Panc1 (cell line): ENCODE data around the gene ZNF629. TPM values are rescaled to one million over a fixed set of nuclear protein-coding genes. Genes with fewer than 3 reads are reported as not detected.

Experiments
- ATAC-seq: fragments of 200-7000 bp; cut with Tn5 transposase; 2 replicates; pipeline ENCODE4 v1.9.1; 2020; ENCODE audit warnings: mild to moderate bottlenecking, moderate library complexity
- BruUV-seq: library from RNA; stranded (reverse); fragments of 400-500 nt; replicated peaks from 2 replicates; lab custom pipeline; 2021; lab: Mats Ljungman, UMichigan
- CTCF ChIA-PET: fragments of 300-600 bp; sonication (Branson Sonifier 250); formaldehyde crosslinking; loops from one replicate; lab custom pipeline; 2022; ENCODE audit warnings: antibody characterized with exemption; lab: Charles Lee
- POLR2A ChIA-PET: fragments of 300-600 bp; sonication (Branson Sonifier 250); formaldehyde crosslinking; loops from one replicate; lab custom pipeline; 2022; ENCODE audit warnings: antibody characterized with exemption; lab: Charles Lee
- DNase-seq: peaks from one replicate; pipeline ENCODE4 v3.0.0-alpha.2; 2010; ENCODE audit warnings: low read depth, low spot score
- H3K27ac ChIP-seq: 2 replicates; pipeline ENCODE4 v1.5.1; 2011; ENCODE audit warnings: mild to moderate bottlenecking, low read length, inconsistent platforms
- H3K27me3 ChIP-seq: fragments of 200-500 bp; sonication (Bioruptor generic); 2 replicates; pipeline ENCODE4 v1.6.0; 2014; ENCODE audit warnings: low read length, inconsistent platforms; ENCODE audit not compliant: control insufficient read depth, insufficient read depth
- H3K36me3 ChIP-seq: fragments of 200-500 bp; sonication (Bioruptor generic); 2 replicates; pipeline ENCODE4 v1.5.1; 2014; ENCODE audit warnings: inconsistent platforms, mild to moderate bottlenecking, low read length, moderate library complexity; ENCODE audit not compliant: control insufficient read depth, insufficient read depth
- H3K4me1 ChIP-seq: 2 replicates; pipeline ENCODE4 v1.5.1; 2011; ENCODE audit warnings: inconsistent platforms, mild to moderate bottlenecking, low read length, moderate library complexity; ENCODE audit not compliant: control insufficient read depth, insufficient read depth
- H3K4me3 ChIP-seq, 2 experiments: 2 replicates each; pipeline ENCODE4 v1.5.1; 2011 to 2012; ENCODE audit warnings: low read depth in 2 of 2, low read length in 2 of 2, mild to moderate bottlenecking in 2 of 2, inconsistent platforms in 1 of 2, moderate library complexity in 1 of 2
- H3K9me3 ChIP-seq: fragments of 200-500 bp; sonication (Bioruptor generic); 2 replicates; pipeline ENCODE4 v1.5.1; 2014; ENCODE audit warnings: low read depth, mild to moderate bottlenecking, inconsistent platforms, low read length, moderate library complexity; ENCODE audit not compliant: control insufficient read depth, insufficient read depth
- POLR2AphosphoS5 ChIP-seq: IDR thresholded peaks from 2 replicates; pipeline ENCODE4 v1.6.1; 2012; ENCODE audit warnings: mild to moderate bottlenecking, low read depth, low read length, moderate library complexity
- REST ChIP-seq, 2 experiments: IDR thresholded peaks; 2 replicates each; pipeline ENCODE4 v1.6.1; 2011 to 2012; ENCODE audit warnings: low read depth in 2 of 2, control low read depth in 1 of 2, low read length in 1 of 2, mild to moderate bottlenecking in 1 of 2, moderate library complexity in 1 of 2; ENCODE audit not compliant: insufficient read depth in 1 of 2
- SIN3A ChIP-seq: IDR thresholded peaks from 2 replicates; pipeline ENCODE4 v1.6.1; 2012; ENCODE audit warnings: low read depth, mild to moderate bottlenecking, low read length, moderate library complexity, borderline replicate concordance; ENCODE audit not compliant: insufficient read depth
- TCF7L2 ChIP-seq: IDR thresholded peaks from 2 replicates; pipeline ENCODE4 v1.6.1; 2011; ENCODE audit warnings: mild to moderate bottlenecking, low read depth, low read length, inconsistent platforms
- in situ Hi-C: cut with HindIII; loops from 2 replicates; pipeline ENCODE4 v1.10.0; 2016; ENCODE audit warnings: low sequenced_read_pairs, low pct_unique_long_range_greater_than_20kb
- intact Hi-C: fragments of 100-400 bp; cut with micrococcal nuclease; formaldehyde crosslinking; loops from one replicate; pipeline ENCODE4 v1.10.0; 2022; ENCODE audit not compliant: unreplicated experiment
- total RNA-seq: library from RNA; stranded (reverse); gene quantifications from one replicate; pipeline ENCODE4 v1.2.1, GENCODE V29; 2021; ENCODE audit not compliant: unreplicated experiment
- TF ChIP-seq, protein P1 (sequence below): fragments of 450-650 bp; IDR thresholded peaks from 2 replicates; pipeline ENCODE4 v1.5.1; 2017; ENCODE audit warnings: mild to moderate bottlenecking

The ZNF629 gene
- total RNA-seq, 1 experiment from 2014 or later, result 19.2 TPM

DNA sequence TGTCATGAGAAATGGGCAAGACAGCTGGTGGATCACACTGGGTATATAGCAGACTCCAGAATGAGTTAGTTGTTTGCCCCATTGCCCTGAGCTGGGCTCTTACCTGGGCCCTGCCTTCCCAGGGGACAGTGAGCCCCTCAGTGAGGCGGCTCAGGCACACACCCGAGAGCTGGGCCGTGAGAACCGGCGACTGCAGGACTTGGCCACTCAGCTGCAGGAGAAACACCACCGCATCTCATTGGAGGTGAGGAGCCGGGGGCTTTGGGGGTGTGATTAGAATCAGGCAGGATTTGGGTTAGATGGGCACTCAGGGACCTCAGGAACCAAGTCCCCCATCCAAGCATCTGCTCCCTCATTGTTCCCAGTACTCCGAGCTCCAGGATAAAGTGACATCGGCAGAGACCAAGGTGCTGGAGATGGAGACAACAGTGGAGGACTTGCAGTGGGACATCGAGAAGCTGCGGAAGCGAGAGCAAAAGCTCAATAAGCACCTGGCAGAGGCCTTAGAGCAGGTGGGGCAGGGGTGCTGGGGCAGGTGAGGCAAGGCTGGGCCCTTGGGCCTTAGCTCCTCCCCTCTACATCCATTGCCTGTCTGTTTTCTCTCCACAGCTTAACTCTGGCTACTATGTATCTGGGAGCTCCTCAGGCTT is 22.1 kb downstream of the ZNF629 start:
- Histone ChIP-seq H3K36me3 (peaks cover 30% of the 10 kb centered on the region), H3K9me3 (no peaks in the 10 kb centered on the region), H3K4me1 (peaks cover 20% of the 10 kb centered on the region), H3K27me3 (no peaks in the 10 kb centered on the region), H3K4me3 (no peak overlapping the region), H3K27ac (no peak overlapping the region)
- BruUV-seq, result no TSS peak
- ChIA-PET CTCF (interaction anchor here (0.6 kb wide), 1 partner anchor 71 kb away, joined by 6 read pairs; no protein-coding TSS in a partner anchor), POLR2A (interaction anchor here (0.6 kb wide), 1 partner anchor 884 kb away, joined by 3 read pairs; no protein-coding TSS in a partner anchor)
- intact Hi-C loops, result no loop called here
- ATAC-seq, result no peak
- in situ Hi-C loops, result no loop called here
- DNase-seq, result no peak
- no peak for TF ChIP-seq REST (IDR thresholded peaks at IDR 0.05; ENCODE audit: insufficient read depth in 1 of 2, low read depth in 2 of 2, low read length in 1 of 2)
- TF ChIP-seq, protein P1, sequence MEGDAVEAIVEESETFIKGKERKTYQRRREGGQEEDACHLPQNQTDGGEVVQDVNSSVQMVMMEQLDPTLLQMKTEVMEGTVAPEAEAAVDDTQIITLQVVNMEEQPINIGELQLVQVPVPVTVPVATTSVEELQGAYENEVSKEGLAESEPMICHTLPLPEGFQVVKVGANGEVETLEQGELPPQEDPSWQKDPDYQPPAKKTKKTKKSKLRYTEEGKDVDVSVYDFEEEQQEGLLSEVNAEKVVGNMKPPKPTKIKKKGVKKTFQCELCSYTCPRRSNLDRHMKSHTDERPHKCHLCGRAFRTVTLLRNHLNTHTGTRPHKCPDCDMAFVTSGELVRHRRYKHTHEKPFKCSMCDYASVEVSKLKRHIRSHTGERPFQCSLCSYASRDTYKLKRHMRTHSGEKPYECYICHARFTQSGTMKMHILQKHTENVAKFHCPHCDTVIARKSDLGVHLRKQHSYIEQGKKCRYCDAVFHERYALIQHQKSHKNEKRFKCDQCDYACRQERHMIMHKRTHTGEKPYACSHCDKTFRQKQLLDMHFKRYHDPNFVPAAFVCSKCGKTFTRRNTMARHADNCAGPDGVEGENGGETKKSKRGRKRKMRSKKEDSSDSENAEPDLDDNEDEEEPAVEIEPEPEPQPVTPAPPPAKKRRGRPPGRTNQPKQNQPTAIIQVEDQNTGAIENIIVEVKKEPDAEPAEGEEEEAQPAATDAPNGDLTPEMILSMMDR, result no peak
- no peak for TF ChIP-seq TCF7L2
- no peak for TF ChIP-seq POLR2AphosphoS5
- TF ChIP-seq SIN3A, result no peak

GRCh38 chr16:30764086-30764485 is 22.9 kb downstream of the ZNF629 start:
- ChIA-PET CTCF (no interaction called here), POLR2A (no interaction called here)
- Histone ChIP-seq H3K27ac (no peak overlapping the region), H3K4me1 (peaks cover 25% of the 10 kb centered on the region), H3K27me3 (no peaks in the 10 kb centered on the region), H3K4me3 (no peak overlapping the region), H3K9me3 (no peaks in the 10 kb centered on the region), H3K36me3 (peaks cover 30% of the 10 kb centered on the region)
- ATAC-seq (no peak), DNase-seq (no peak)
- TF ChIP-seq SIN3A (no peak), REST (IDR thresholded peaks at IDR 0.05; ENCODE audit: insufficient read depth in 1 of 2, low read depth in 2 of 2, low read length in 1 of 2) (no peak), TCF7L2 (no peak), POLR2AphosphoS5 (no peak)
- TF ChIP-seq, protein P1, result no peak
- intact Hi-C loops (no loop called here), in situ Hi-C loops (no loop called here)
- no TSS peak for BruUV-seq
